ENCODE data around the gene LTBP1.

- no peak for TF ChIP-seq FOXM1 (IDR thresholded peaks at IDR 0.05; ENCODE audit: low read depth, low read length)
- no peak for TF ChIP-seq SMARCA5 (IDR thresholded peaks at IDR 0.05)
- no peak for TF ChIP-seq CTCF (IDR thresholded peaks at IDR 0.05 in 2 of 3, conservative IDR thresholded peaks at IDR 0.05 in 1 of 3; ENCODE audit: control insufficient read depth in 2 of 3, extremely low read depth in 1 of 3, insufficient read depth in 1 of 3, low read depth in 3 of 3, low read length in 3 of 3)
- no peak for TF ChIP-seq POLR2A (IDR thresholded peaks at IDR 0.05; ENCODE audit: low read depth, low read length)
- no peak for TF ChIP-seq HDGF (IDR thresholded peaks at IDR 0.05)
- TF ChIP-seq RELA (IDR thresholded peaks at IDR 0.05; ENCODE audit: borderline replicate concordance, partially characterized antibody): no peak
- no peak for TF ChIP-seq ETV6 (conservative IDR thresholded peaks at IDR 0.05 in 1 of 2, IDR thresholded peaks at IDR 0.05 in 1 of 2; ENCODE audit: borderline replicate concordance in 1 of 2, low read depth in 1 of 2)
- no peak for TF ChIP-seq HDAC6 (IDR thresholded peaks at IDR 0.05; ENCODE audit: unreplicated experiment)
- no peak for TF ChIP-seq TCF7 (IDR thresholded peaks at IDR 0.05; ENCODE audit: borderline replicate concordance)
- TF ChIP-seq E2F4 (IDR thresholded peaks at IDR 0.05; ENCODE audit: low read depth, low read length): no peak
- no peak for TF ChIP-seq ATF3 (IDR thresholded peaks at IDR 0.05; ENCODE audit: borderline replicate concordance, extremely low read depth, low read depth, low read length)
Observed at GRCh38 chr2:33013684-33014110, 66.9 kb downstream of the LTBP1 start.

Measured in GM12878 (cell line).